PC-3 (cell line): Measurements from ENCODE around the gene NOX3. TPM values are rescaled to one million over a fixed set of nuclear protein-coding genes. Genes with fewer than 3 reads are reported as not detected.

ENCODE experiments used
- ATAC-seq: fragments of 200-7000 bp; cut with Tn5 transposase; 2 replicates; pipeline ENCODE4 v1.9.1; 2020; ENCODE audit warnings: mild to moderate bottlenecking, moderate library complexity
- BruUV-seq: library from RNA; stranded (reverse); fragments of 400-500 nt; replicated peaks from 2 replicates; lab custom pipeline; 2021; lab: Mats Ljungman, UMichigan
- CTCF ChIA-PET: fragments of 300-600 bp; sonication (Branson Sonifier 250); formaldehyde crosslinking; loops from one replicate; lab custom pipeline; 2022; ENCODE audit warnings: antibody characterized with exemption; lab: Charles Lee
- POLR2A ChIA-PET: fragments of 300-600 bp; sonication (Branson Sonifier 250); formaldehyde crosslinking; loops from one replicate; lab custom pipeline; 2022; ENCODE audit warnings: antibody characterized with exemption; ENCODE audit not compliant: unreplicated experiment; lab: Charles Lee
- DNase-seq: peaks from one replicate; pipeline ENCODE4 v3.0.0-alpha.2; 2015
- H2AFZ ChIP-seq: fragments of 300-600 bp; sonication (generic); 2 replicates; pipeline ENCODE4 v1.6.0; 2016; ENCODE audit warnings: antibody characterized with exemption, low read length
- H3F3A ChIP-seq: fragments of 300-600 bp; sonication (generic); one replicate; pipeline ENCODE4 v1.6.0; 2017; ENCODE audit warnings: antibody characterized with exemption, low read length, control low read depth, mild to moderate bottlenecking; ENCODE audit not compliant: unreplicated experiment
- H3K27ac ChIP-seq: fragments of 300-600 bp; sonication (generic); 2 replicates; pipeline ENCODE4 v1.5.1; 2016; ENCODE audit warnings: mild to moderate bottlenecking, low read length
- H3K27me3 ChIP-seq: fragments of 300-600 bp; sonication (generic); 2 replicates; pipeline ENCODE4 v1.6.1; 2016; ENCODE audit warnings: low read length, mixed read lengths
- H3K36me3 ChIP-seq: fragments of 300-600 bp; sonication (generic); 2 replicates; pipeline ENCODE4 v1.6.1; 2016; ENCODE audit warnings: low read depth, mixed run types, low read length, mixed read lengths
- H3K4me1 ChIP-seq: fragments of 300-600 bp; sonication (generic); 2 replicates; pipeline ENCODE4 v1.5.1; 2016; ENCODE audit warnings: low read length; ENCODE audit not compliant: insufficient read depth
- H3K4me2 ChIP-seq: fragments of 300-600 bp; sonication (generic); 2 replicates; pipeline ENCODE4 v1.6.0; 2016; ENCODE audit warnings: low read length
- H3K4me3 ChIP-seq: fragments of 300-600 bp; sonication (generic); 2 replicates; pipeline ENCODE4 v1.5.1; 2016; ENCODE audit warnings: mild to moderate bottlenecking, low read length, mixed read lengths
- H3K79me2 ChIP-seq: fragments of 300-600 bp; sonication (generic); 2 replicates; pipeline ENCODE4 v1.6.1; 2017; ENCODE audit warnings: low read length, mixed read lengths
- H3K9ac ChIP-seq: fragments of 300-600 bp; sonication (generic); 2 replicates; pipeline ENCODE4 v1.6.0; 2016; ENCODE audit warnings: mild to moderate bottlenecking, low read length
- H3K9me2 ChIP-seq: fragments of 300-600 bp; sonication (generic); replicated peaks from 2 replicates; pipeline ENCODE4 v1.6.1; 2016; ENCODE audit warnings: mixed run types, low read length, mixed read lengths
- H3K9me3 ChIP-seq: fragments of 300-600 bp; sonication (generic); 2 replicates; pipeline ENCODE4 v1.6.1; 2016; ENCODE audit warnings: low read length, mixed read lengths
- H4K20me1 ChIP-seq: fragments of 300-600 bp; sonication (generic); 2 replicates; pipeline ENCODE4 v1.6.1; 2016; ENCODE audit warnings: low read length, mixed read lengths
- EZH2 ChIP-seq: fragments of 300-600 bp; sonication (generic); IDR thresholded peaks from one replicate; pipeline ENCODE4 v1.6.1; 2017; ENCODE audit warnings: antibody characterized with exemption, mild to moderate bottlenecking, low read length; ENCODE audit not compliant: unreplicated experiment
- EZH2phosphoT487 ChIP-seq: fragments of 300-600 bp; sonication (generic); IDR thresholded peaks from 2 replicates; pipeline ENCODE4 v1.6.1; 2018; ENCODE audit warnings: mild to moderate bottlenecking, antibody characterized with exemption, low read length, borderline replicate concordance
- intact Hi-C: fragments of 100-400 bp; cut with micrococcal nuclease; formaldehyde crosslinking; loops from 2 replicates; pipeline ENCODE4 v1.9.0; 2023
- total RNA-seq: library from RNA; depleted of rRNA; stranded (reverse); fragments of >200 nt; gene quantifications from 2 replicates; pipeline ENCODE4 v1.2.3, GENCODE V29; 2014
- TF ChIP-seq, protein P1 (sequence below): fragments of 300-600 bp; sonication (generic); conservative IDR thresholded peaks from 2 replicates; pipeline ENCODE4 v1.5.1; 2017; ENCODE audit warnings: antibody characterized with exemption, low read depth, mild to moderate bottlenecking, low read length

Gene NOX3
- total RNA-seq, 1 experiment from 2014 or later = not detected

DNA sequence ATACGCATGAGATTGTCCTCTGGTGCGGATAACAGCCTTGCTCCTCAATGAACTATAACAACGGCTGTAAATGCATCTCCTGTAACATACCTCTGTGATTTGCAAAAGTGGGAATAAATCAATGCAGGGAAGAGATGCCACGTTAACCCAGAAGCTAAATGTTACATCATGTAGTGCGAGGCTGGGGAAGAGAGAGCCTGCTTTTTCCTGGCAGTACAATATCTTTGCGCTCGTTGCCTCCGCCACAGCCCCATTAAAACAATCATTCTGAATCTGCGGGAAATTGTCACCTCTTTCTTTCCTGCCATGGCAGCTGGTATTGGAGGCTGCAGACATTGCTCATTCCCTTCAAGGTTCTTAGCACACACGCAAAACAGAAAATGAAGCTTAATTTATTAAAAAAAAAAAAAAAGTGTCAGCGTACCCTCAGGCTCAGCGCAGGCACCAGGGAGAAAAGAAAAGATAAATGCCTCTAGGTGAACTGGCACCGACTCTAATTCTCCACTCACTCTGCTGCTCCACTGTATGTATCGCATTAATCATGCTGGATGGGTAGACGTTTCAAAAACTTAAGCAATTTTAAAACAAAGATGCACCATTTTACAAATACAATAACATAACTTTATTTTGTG lies 71.2 kb downstream of the NOX3 start:
- Histone ChIP-seq H2AFZ (no peak overlapping the region), H3K4me2 (no peak overlapping the region), H3K9me2 (no peaks in the 10 kb centered on the region), H3K9me3 (no peaks in the 10 kb centered on the region), H3K79me2 (no peaks in the 10 kb centered on the region), H3K27ac (no peak overlapping the region), H3K9ac (no peak overlapping the region), H3K4me3 (no peak overlapping the region), H3K27me3 (no peaks in the 10 kb centered on the region), H3K36me3 (no peaks in the 10 kb centered on the region), H3F3A (no peaks in the 10 kb centered on the region), H3K4me1 (no peaks in the 10 kb centered on the region), H4K20me1 (no peaks in the 10 kb centered on the region)
- TF ChIP-seq EZH2phosphoT487 (no peak), EZH2 (no peak)
- TF ChIP-seq, protein P1, sequence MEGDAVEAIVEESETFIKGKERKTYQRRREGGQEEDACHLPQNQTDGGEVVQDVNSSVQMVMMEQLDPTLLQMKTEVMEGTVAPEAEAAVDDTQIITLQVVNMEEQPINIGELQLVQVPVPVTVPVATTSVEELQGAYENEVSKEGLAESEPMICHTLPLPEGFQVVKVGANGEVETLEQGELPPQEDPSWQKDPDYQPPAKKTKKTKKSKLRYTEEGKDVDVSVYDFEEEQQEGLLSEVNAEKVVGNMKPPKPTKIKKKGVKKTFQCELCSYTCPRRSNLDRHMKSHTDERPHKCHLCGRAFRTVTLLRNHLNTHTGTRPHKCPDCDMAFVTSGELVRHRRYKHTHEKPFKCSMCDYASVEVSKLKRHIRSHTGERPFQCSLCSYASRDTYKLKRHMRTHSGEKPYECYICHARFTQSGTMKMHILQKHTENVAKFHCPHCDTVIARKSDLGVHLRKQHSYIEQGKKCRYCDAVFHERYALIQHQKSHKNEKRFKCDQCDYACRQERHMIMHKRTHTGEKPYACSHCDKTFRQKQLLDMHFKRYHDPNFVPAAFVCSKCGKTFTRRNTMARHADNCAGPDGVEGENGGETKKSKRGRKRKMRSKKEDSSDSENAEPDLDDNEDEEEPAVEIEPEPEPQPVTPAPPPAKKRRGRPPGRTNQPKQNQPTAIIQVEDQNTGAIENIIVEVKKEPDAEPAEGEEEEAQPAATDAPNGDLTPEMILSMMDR = no peak
- ATAC-seq (no peak), DNase-seq (no peak)
- POLR2A ChIA-PET = no interaction called here
- BruUV-seq = no TSS peak
- CTCF ChIA-PET = no interaction called here
- intact Hi-C loops = no loop called here

DNA sequence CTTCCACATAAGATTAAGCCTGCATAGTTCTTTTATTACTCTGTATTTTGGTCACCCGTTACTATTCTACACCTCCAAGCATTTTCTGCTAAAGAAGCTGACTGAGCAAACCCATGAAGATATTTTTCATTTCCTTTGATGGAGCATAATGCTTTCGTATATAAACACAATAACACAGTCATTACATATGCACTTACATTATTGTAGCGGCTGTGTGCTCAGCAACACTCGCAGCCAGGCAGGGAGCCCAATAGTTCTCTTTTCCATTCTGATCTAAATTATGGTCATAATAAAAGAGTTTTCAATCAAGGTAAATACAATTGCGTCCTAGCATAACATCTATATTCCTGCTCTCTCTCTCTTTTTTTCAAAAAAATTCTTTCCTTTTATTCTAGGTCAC lies 71.7 kb downstream of the NOX3 start:
- Histone ChIP-seq H3K9me2 (no peaks in the 10 kb centered on the region), H2AFZ (no peak overlapping the region), H3K4me2 (no peak overlapping the region), H3K27me3 (no peaks in the 10 kb centered on the region), H3K79me2 (no peaks in the 10 kb centered on the region), H3F3A (no peaks in the 10 kb centered on the region), H3K36me3 (no peaks in the 10 kb centered on the region), H3K4me1 (no peaks in the 10 kb centered on the region), H3K27ac (no peak overlapping the region), H4K20me1 (no peaks in the 10 kb centered on the region), H3K9me3 (no peaks in the 10 kb centered on the region), H3K9ac (no peak overlapping the region), H3K4me3 (no peak overlapping the region)
- ChIA-PET POLR2A (no interaction called here), CTCF (no interaction called here)
- TF ChIP-seq EZH2phosphoT487 (no peak), EZH2 (no peak)
- TF ChIP-seq, protein P1 = no peak
- intact Hi-C loops = no loop called here
- BruUV-seq = no TSS peak
- ATAC-seq (no peak), DNase-seq (no peak)

DNA sequence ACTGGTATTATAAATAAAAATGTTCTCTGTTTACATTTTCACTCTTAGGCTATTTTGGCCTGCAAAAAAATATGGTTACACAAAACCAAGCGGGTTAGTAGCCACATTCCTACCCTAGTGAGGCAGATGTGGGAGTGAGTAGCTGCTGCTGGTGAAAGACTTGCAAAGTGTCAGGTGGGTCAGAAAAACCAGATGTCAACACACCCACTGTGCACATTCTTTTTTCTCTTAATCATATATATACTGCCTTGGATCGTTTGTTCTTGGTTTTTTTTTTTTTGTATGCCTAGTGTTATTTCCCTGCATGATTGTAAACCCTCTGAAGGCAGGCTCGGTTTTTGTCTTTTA lies 73.3 kb downstream of the NOX3 start:
- DNase-seq = no peak
- Histone ChIP-seq H3K9ac (no peak overlapping the region), H3K9me3 (no peaks in the 10 kb centered on the region), H3K4me2 (no peak overlapping the region), H3K36me3 (no peaks in the 10 kb centered on the region), H3F3A (no peaks in the 10 kb centered on the region), H3K27ac (no peak overlapping the region), H3K79me2 (no peaks in the 10 kb centered on the region), H2AFZ (no peak overlapping the region), H3K27me3 (no peaks in the 10 kb centered on the region), H4K20me1 (no peaks in the 10 kb centered on the region), H3K9me2 (no peaks in the 10 kb centered on the region), H3K4me1 (peaks cover 8% of the 10 kb centered on the region), H3K4me3 (no peak overlapping the region)
- TF ChIP-seq, protein P1 = no peak
- intact Hi-C loops = no loop called here
- no TSS peak for BruUV-seq
- ChIA-PET POLR2A (no interaction called here), CTCF (no interaction called here)
- no peak for ATAC-seq
